ENCODE measurements around the gene GAS2L2. TPM values are rescaled to one million over a fixed set of nuclear protein-coding genes. Genes with fewer than 3 reads are reported as not detected.

Gene GAS2L2
- polyA plus RNA-seq, 1 donor (not counting 4 experiments of a cell fraction or from before 2014, with no cell fraction given): 0.05 TPM

DNA sequence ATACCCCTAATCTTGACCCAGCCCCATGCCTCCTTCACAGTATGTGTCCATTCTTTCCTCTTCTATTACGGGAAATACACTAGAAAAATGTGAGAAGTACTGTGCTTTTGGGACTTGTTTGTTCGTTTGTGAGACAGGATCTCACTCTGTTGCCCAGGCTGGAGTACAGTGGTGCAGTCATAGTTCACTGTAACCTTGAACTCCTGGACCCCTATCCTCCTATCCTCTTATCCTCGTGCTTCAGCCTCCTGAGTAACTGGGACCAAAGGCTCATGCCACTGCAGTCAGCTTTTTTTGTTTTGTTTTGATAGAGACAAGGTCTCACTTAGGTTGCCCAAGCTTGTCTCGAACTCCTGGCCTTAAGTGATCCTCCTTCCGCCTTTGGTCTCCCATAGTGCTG lies 51.5 kb downstream of the GAS2L2 start:
- H3K36me3 ChIP-seq (ENCODE audit: control insufficient read depth in 2 of 2, extremely low read depth in 1 of 2, insufficient read depth in 2 of 2, low read length in 2 of 2): peaks cover 0 to 2% of the 10 kb centered on the region in 2 experiments
- dilution Hi-C loops (cut with MboI; ENCODE audit: extremely low pct_ligation_motif_present, low sequenced_read_pairs): no loop called here

DNA sequence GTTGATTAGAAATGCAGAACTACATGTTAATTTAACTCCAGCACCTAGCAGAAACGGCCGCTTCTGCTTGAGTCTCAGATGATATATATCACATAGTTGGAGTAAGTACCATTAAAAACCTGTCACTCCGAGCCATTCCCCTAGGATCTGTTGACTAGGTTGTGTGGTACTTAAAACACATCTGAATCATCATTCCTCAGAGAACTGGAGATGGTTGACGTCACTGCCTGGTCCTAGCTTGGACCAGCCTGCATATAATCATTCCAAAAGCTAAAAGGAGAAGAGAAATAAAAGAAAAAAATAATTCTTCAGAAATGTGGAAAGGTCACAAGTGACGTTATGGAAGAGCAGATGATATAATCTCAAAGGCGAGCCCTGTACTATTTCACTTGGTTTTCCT lies 52.9 kb downstream of the GAS2L2 start:
- Histone ChIP-seq H3K27ac (ENCODE audit: control insufficient read depth, insufficient read depth, low read length) (no peak overlapping the region), H3K4me2 (ENCODE audit: control insufficient read depth, extremely low read depth, insufficient read depth, low read depth, low read length) (no peak overlapping the region), H3K9me3 (ENCODE audit: control insufficient read depth, low read depth, low read length) (no peaks in the 10 kb centered on the region), H3K4me3 (ENCODE audit: control insufficient read depth in 2 of 3, extremely low read depth in 1 of 3, insufficient read depth in 2 of 3, low read depth in 1 of 3, low read length in 3 of 3) (no peak overlapping the region), H3K4me1 (ENCODE audit: control insufficient read depth, extremely low read depth, insufficient read depth, low read length) (no peaks in the 10 kb centered on the region), H2AFZ (ENCODE audit: control insufficient read depth, low read length) (no peak overlapping the region), H3K79me2 (ENCODE audit: control insufficient read depth, insufficient read depth, low read length) (no peaks in the 10 kb centered on the region), H3K27me3 (ENCODE audit: control insufficient read depth, extremely low read depth, insufficient read depth, low read length) (no peaks in the 10 kb centered on the region), H3K9me1 (ENCODE audit: control insufficient read depth, extremely low read depth, insufficient read depth, low read length) (no peaks in the 10 kb centered on the region), H3K9ac (ENCODE audit: control insufficient read depth, extremely low read depth, insufficient read depth, low read length) (no peak overlapping the region), H4K20me1 (ENCODE audit: control insufficient read depth, extremely low read depth, insufficient read depth, low read length) (no peaks in the 10 kb centered on the region), H3K36me3 (ENCODE audit: control insufficient read depth in 2 of 2, extremely low read depth in 1 of 2, insufficient read depth in 2 of 2, low read length in 2 of 2) (peaks cover 0 to 4% of the 10 kb centered on the region in 2 experiments)
- no peak for DNase-seq (ENCODE audit: low read depth, low spot score)
- dilution Hi-C loops (cut with MboI; ENCODE audit: extremely low pct_ligation_motif_present, low sequenced_read_pairs): no loop called here
- FAIRE-seq: no peak
- TF ChIP-seq, protein P1, sequence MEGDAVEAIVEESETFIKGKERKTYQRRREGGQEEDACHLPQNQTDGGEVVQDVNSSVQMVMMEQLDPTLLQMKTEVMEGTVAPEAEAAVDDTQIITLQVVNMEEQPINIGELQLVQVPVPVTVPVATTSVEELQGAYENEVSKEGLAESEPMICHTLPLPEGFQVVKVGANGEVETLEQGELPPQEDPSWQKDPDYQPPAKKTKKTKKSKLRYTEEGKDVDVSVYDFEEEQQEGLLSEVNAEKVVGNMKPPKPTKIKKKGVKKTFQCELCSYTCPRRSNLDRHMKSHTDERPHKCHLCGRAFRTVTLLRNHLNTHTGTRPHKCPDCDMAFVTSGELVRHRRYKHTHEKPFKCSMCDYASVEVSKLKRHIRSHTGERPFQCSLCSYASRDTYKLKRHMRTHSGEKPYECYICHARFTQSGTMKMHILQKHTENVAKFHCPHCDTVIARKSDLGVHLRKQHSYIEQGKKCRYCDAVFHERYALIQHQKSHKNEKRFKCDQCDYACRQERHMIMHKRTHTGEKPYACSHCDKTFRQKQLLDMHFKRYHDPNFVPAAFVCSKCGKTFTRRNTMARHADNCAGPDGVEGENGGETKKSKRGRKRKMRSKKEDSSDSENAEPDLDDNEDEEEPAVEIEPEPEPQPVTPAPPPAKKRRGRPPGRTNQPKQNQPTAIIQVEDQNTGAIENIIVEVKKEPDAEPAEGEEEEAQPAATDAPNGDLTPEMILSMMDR (optimal IDR thresholded peaks at IDR 0.05 in 1 of 3, IDR thresholded peaks at IDR 0.05 in 1 of 3, conservative IDR thresholded peaks at IDR 0.05 in 1 of 3; ENCODE audit: extremely low read depth in 1 of 3, insufficient read depth in 2 of 3, low read length in 3 of 3): no peak
- no peak for TF ChIP-seq EZH2 (IDR thresholded peaks at IDR 0.05; ENCODE audit: low read length)

More for the DNA sequence above, 51.5 kb downstream of the GAS2L2 start:
- H3K79me2 ChIP-seq (ENCODE audit: control insufficient read depth, insufficient read depth, low read length): no peaks in the 10 kb centered on the region
- no peak overlapping the region for H3K4me3 ChIP-seq (ENCODE audit: control insufficient read depth in 2 of 3, extremely low read depth in 1 of 3, insufficient read depth in 2 of 3, low read depth in 1 of 3, low read length in 3 of 3)
- FAIRE-seq (no peak), DNase-seq (ENCODE audit: low read depth, low spot score) (no peak)
- H3K4me1 ChIP-seq (ENCODE audit: control insufficient read depth, extremely low read depth, insufficient read depth, low read length): no peaks in the 10 kb centered on the region
- no peak overlapping the region for H2AFZ ChIP-seq (ENCODE audit: control insufficient read depth, low read length)
- TF ChIP-seq, protein P1 (optimal IDR thresholded peaks at IDR 0.05 in 1 of 3, IDR thresholded peaks at IDR 0.05 in 1 of 3, conservative IDR thresholded peaks at IDR 0.05 in 1 of 3; ENCODE audit: extremely low read depth in 1 of 3, insufficient read depth in 2 of 3, low read length in 3 of 3): no peak
- no peak for TF ChIP-seq EZH2 (IDR thresholded peaks at IDR 0.05; ENCODE audit: low read length)
- H3K27me3 ChIP-seq (ENCODE audit: control insufficient read depth, extremely low read depth, insufficient read depth, low read length): no peaks in the 10 kb centered on the region
- no peak overlapping the region for H3K9ac ChIP-seq (ENCODE audit: control insufficient read depth, extremely low read depth, insufficient read depth, low read length)
- H3K4me2 ChIP-seq (ENCODE audit: control insufficient read depth, extremely low read depth, insufficient read depth, low read depth, low read length): no peak overlapping the region
- H3K27ac ChIP-seq (ENCODE audit: control insufficient read depth, insufficient read depth, low read length): no peak overlapping the region
- H4K20me1 ChIP-seq (ENCODE audit: control insufficient read depth, extremely low read depth, insufficient read depth, low read length): no peaks in the 10 kb centered on the region
- no peaks in the 10 kb centered on the region for H3K9me3 ChIP-seq (ENCODE audit: control insufficient read depth, low read depth, low read length)
- H3K9me1 ChIP-seq (ENCODE audit: control insufficient read depth, extremely low read depth, insufficient read depth, low read length): no peaks in the 10 kb centered on the region

Data from keratinocyte (primary cell).